ENCODE data around the gene CNPY4.

Gene CNPY4

GRCh38 chr7:100170101-100170897, 50.9 kb downstream of the CNPY4 start:
- no peak for DNase-seq

GRCh38 chr7:100171087-100171681, 51.8 kb downstream of the CNPY4 start:
- no peak for DNase-seq

- no peak for DNase-seq
These were observed 52.4 kb downstream of the CNPY4 start for GRCh38 chr7:100171840-100172239.

GRCh38 chr7:100173806-100174495, 54.5 kb downstream of the CNPY4 start:
- no peak for DNase-seq

- no peak for DNase-seq
These were observed 55.1 kb downstream of the CNPY4 start for GRCh38 chr7:100174582-100174981.
